Measurements from ENCODE around the gene ASIC5.

ASIC5 gene

GRCh38 chr4:155807021-155807420 lies 59.1 kb downstream of the ASIC5 start:
- H3K27me3 ChIP-seq (ENCODE audit: insufficient read depth, low read length, poor library complexity), result no peaks in the 10 kb centered on the region
- no peaks in the 10 kb centered on the region for H3K79me1 ChIP-seq (ENCODE audit: low read length)
- no peak overlapping the region for H3K4ac ChIP-seq (ENCODE audit: low read depth, low read length)
- no peak overlapping the region for H2BK15ac ChIP-seq (replicated peaks; ENCODE audit: low read depth)
- H2AK5ac ChIP-seq (ENCODE audit: low read length), result no peak overlapping the region
- no CpG with 5 or more reads among the region's 1 CpG for WGBS (ENCODE audit: extremely low coverage, insufficient coverage, low lambda C conversion rate)
- H3K56ac ChIP-seq (ENCODE audit: low read length), result no peak overlapping the region
- no peaks in the 10 kb centered on the region for H3K36me3 ChIP-seq (ENCODE audit: control insufficient read depth, insufficient read depth, low read length)
- no peak overlapping the region for H4K5ac ChIP-seq (ENCODE audit: low read length)
- no peak overlapping the region for H3K27ac ChIP-seq (ENCODE audit: low read depth, low read length)
- H3K4me1 ChIP-seq (ENCODE audit: control insufficient read depth, low read depth, low read length), result no peaks in the 10 kb centered on the region
- H2BK5ac ChIP-seq (ENCODE audit: low read length), result no peak overlapping the region
- H3K4me3 ChIP-seq (ENCODE audit: low read length), result no peak overlapping the region
- H3K18ac ChIP-seq (ENCODE audit: low read length), result no peak overlapping the region
- H3K9ac ChIP-seq (ENCODE audit: low read length), result no peak overlapping the region
- no peak for DNase-seq
- H3K23ac ChIP-seq (ENCODE audit: low read length), result no peak overlapping the region
- no peaks in the 10 kb centered on the region for H3K79me2 ChIP-seq (ENCODE audit: control insufficient read depth, insufficient read depth, low read length)
- H4K8ac ChIP-seq (ENCODE audit: low read depth, low read length), result no peak overlapping the region
- H3K4me2 ChIP-seq (ENCODE audit: low read length), result no peak overlapping the region
- H2BK120ac ChIP-seq (ENCODE audit: low read depth, low read length), result no peak overlapping the region

GRCh38 chr4:155805016-155805415 lies 61.1 kb downstream of the ASIC5 start:
- Histone ChIP-seq H3K79me1 (ENCODE audit: low read length) (no peaks in the 10 kb centered on the region), H3K23ac (ENCODE audit: low read length) (no peak overlapping the region), H3K4me1 (ENCODE audit: control insufficient read depth, low read depth, low read length) (no peaks in the 10 kb centered on the region), H2AK5ac (ENCODE audit: low read length) (no peak overlapping the region), H2BK15ac (replicated peaks; ENCODE audit: low read depth) (no peak overlapping the region), H3K79me2 (ENCODE audit: control insufficient read depth, insufficient read depth, low read length) (no peaks in the 10 kb centered on the region), H3K27ac (ENCODE audit: low read depth, low read length) (no peak overlapping the region), H4K8ac (ENCODE audit: low read depth, low read length) (no peak overlapping the region), H3K9ac (ENCODE audit: low read length) (no peak overlapping the region), H3K27me3 (ENCODE audit: insufficient read depth, low read length, poor library complexity) (no peaks in the 10 kb centered on the region), H3K4ac (ENCODE audit: low read depth, low read length) (no peak overlapping the region), H2BK120ac (ENCODE audit: low read depth, low read length) (no peak overlapping the region), H4K5ac (ENCODE audit: low read length) (no peak overlapping the region), H2BK5ac (ENCODE audit: low read length) (no peak overlapping the region), H3K56ac (ENCODE audit: low read length) (no peak overlapping the region), H3K4me2 (ENCODE audit: low read length) (no peak overlapping the region), H3K36me3 (ENCODE audit: control insufficient read depth, insufficient read depth, low read length) (no peaks in the 10 kb centered on the region), H3K18ac (ENCODE audit: low read length) (no peak overlapping the region), H3K4me3 (ENCODE audit: low read length) (no peak overlapping the region)
- DNase-seq, result no peak
- whole genome bisulfite sequencing (ENCODE audit: extremely low coverage, insufficient coverage, low lambda C conversion rate), result no CpG with 5 or more reads among the region's 1 CpG

DNA sequence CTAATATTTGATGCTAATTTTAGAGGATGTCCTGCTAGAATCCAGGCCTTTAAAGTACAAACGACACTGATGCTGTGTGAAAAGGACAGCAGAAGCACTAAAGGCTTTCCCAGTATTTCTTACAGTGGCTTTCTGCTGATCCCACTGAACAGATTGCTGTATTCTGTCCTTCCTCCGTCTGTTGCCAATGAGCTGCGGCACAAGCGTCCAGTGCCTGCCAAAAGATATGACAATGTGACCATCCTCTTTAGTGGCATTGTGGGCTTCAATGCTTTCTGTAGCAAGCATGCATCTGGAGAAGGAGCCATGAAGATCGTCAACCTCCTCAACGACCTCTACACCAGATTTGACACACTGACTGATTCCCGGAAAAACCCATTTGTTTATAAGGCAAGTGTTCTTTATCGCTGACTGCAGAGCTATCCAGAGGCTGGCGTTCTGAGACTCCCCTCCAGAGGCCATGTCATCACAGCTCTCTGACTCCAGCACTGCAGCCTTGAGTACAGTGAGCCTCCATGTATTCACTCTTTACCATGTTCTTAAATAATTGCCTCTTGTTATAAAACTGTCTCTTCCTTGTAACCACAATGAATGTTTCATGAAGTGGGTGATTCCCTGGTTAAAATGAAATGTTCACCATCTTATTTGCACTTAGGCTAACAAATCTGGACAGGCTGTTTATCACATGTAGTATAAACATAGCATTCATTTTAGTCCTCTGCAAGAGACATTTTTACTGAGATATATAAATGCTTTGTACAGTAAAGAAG lies 63.7 kb downstream of the ASIC5 start:
- no CpG with 5 or more reads among the region's 9 CpGs for whole genome bisulfite sequencing (ENCODE audit: extremely low coverage, insufficient coverage, low lambda C conversion rate)

DNA sequence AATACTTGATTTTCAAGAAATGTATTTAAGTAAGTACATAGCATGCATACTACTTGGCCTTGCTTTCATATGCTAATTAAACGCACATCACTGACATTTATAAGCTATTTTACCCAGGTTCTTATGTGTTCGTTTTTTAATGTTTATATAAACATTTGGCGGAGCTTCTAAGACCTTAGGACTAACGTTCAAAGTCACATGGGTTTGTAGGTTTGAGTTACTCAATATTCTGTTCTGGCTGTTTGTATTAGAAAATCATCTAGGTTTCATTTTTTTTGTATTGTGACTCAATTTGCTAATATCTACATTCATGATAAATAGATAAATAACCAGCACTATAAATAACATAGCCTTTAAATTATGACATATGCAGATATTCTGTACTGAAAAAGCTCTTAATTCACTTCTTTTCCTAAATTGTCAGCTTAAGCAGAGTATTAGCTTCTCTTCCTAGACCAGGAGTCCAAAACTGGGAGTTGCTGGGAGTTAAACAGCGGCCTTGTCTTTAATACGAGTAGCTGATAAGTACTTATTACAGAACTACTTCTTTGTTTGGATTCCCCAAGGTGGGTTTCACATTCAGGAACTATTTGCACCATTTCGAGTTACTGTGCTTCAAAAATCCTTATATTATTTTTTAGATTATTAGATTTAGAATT lies 65.3 kb downstream of the ASIC5 start:
- Histone ChIP-seq H3K23ac (ENCODE audit: low read length) (no peak overlapping the region), H3K36me3 (ENCODE audit: control insufficient read depth, insufficient read depth, low read length) (no peaks in the 10 kb centered on the region), H3K56ac (ENCODE audit: low read length) (no peak overlapping the region), H3K4ac (ENCODE audit: low read depth, low read length) (no peak overlapping the region), H2AK5ac (ENCODE audit: low read length) (no peak overlapping the region), H3K18ac (ENCODE audit: low read length) (no peak overlapping the region), H4K8ac (ENCODE audit: low read depth, low read length) (no peak overlapping the region), H2BK5ac (ENCODE audit: low read length) (no peak overlapping the region), H2BK120ac (ENCODE audit: low read depth, low read length) (no peak overlapping the region), H3K27me3 (ENCODE audit: insufficient read depth, low read length, poor library complexity) (no peaks in the 10 kb centered on the region), H4K5ac (ENCODE audit: low read length) (no peak overlapping the region), H2BK15ac (replicated peaks; ENCODE audit: low read depth) (no peak overlapping the region), H3K4me1 (ENCODE audit: control insufficient read depth, low read depth, low read length) (no peaks in the 10 kb centered on the region), H3K4me2 (ENCODE audit: low read length) (no peak overlapping the region), H3K79me2 (ENCODE audit: control insufficient read depth, insufficient read depth, low read length) (no peaks in the 10 kb centered on the region), H3K9ac (ENCODE audit: low read length) (no peak overlapping the region), H3K79me1 (ENCODE audit: low read length) (no peaks in the 10 kb centered on the region), H3K4me3 (ENCODE audit: low read length) (no peak overlapping the region), H3K27ac (ENCODE audit: low read depth, low read length) (no peak overlapping the region)
- DNase-seq, result no peak
- WGBS (ENCODE audit: extremely low coverage, insufficient coverage, low lambda C conversion rate), result no CpG with 5 or more reads among the region's 7 CpGs

More for the DNA sequence above, 63.7 kb downstream of the ASIC5 start:
- Histone ChIP-seq H2BK5ac (ENCODE audit: low read length) (no peak overlapping the region), H3K4me2 (ENCODE audit: low read length) (no peak overlapping the region), H2AK5ac (ENCODE audit: low read length) (no peak overlapping the region), H3K79me1 (ENCODE audit: low read length) (no peaks in the 10 kb centered on the region), H3K27me3 (ENCODE audit: insufficient read depth, low read length, poor library complexity) (no peaks in the 10 kb centered on the region), H3K4me3 (ENCODE audit: low read length) (no peak overlapping the region), H3K23ac (ENCODE audit: low read length) (no peak overlapping the region), H3K27ac (ENCODE audit: low read depth, low read length) (no peak overlapping the region), H4K5ac (ENCODE audit: low read length) (no peak overlapping the region), H3K9ac (ENCODE audit: low read length) (no peak overlapping the region), H3K56ac (ENCODE audit: low read length) (no peak overlapping the region), H3K4me1 (ENCODE audit: control insufficient read depth, low read depth, low read length) (no peaks in the 10 kb centered on the region), H3K18ac (ENCODE audit: low read length) (no peak overlapping the region), H2BK15ac (replicated peaks; ENCODE audit: low read depth) (no peak overlapping the region), H3K36me3 (ENCODE audit: control insufficient read depth, insufficient read depth, low read length) (no peaks in the 10 kb centered on the region), H4K8ac (ENCODE audit: low read depth, low read length) (no peak overlapping the region), H3K79me2 (ENCODE audit: control insufficient read depth, insufficient read depth, low read length) (no peaks in the 10 kb centered on the region), H2BK120ac (ENCODE audit: low read depth, low read length) (no peak overlapping the region), H3K4ac (ENCODE audit: low read depth, low read length) (no peak overlapping the region)
- DNase-seq, result no peak

GRCh38 chr4:155799794-155800123 lies 66.3 kb downstream of the ASIC5 start:
- no peak overlapping the region for H2BK120ac ChIP-seq (ENCODE audit: low read depth, low read length)
- no peaks in the 10 kb centered on the region for H3K4me1 ChIP-seq (ENCODE audit: control insufficient read depth, low read depth, low read length)
- H3K18ac ChIP-seq (ENCODE audit: low read length), result no peak overlapping the region
- no peak overlapping the region for H3K23ac ChIP-seq (ENCODE audit: low read length)
- no peak for DNase-seq
- H4K5ac ChIP-seq (ENCODE audit: low read length), result no peak overlapping the region
- no peak overlapping the region for H2AK5ac ChIP-seq (ENCODE audit: low read length)
- no peak overlapping the region for H4K8ac ChIP-seq (ENCODE audit: low read depth, low read length)
- H3K4ac ChIP-seq (ENCODE audit: low read depth, low read length), result no peak overlapping the region
- H3K4me3 ChIP-seq (ENCODE audit: low read length), result no peak overlapping the region
- no peak overlapping the region for H3K56ac ChIP-seq (ENCODE audit: low read length)
- H3K27ac ChIP-seq (ENCODE audit: low read depth, low read length), result no peak overlapping the region
- no peak overlapping the region for H3K4me2 ChIP-seq (ENCODE audit: low read length)
- H3K36me3 ChIP-seq (ENCODE audit: control insufficient read depth, insufficient read depth, low read length), result no peaks in the 10 kb centered on the region
- no CpG with 5 or more reads among the region's 8 CpGs for WGBS (ENCODE audit: extremely low coverage, insufficient coverage, low lambda C conversion rate)
- H3K79me2 ChIP-seq (ENCODE audit: control insufficient read depth, insufficient read depth, low read length), result no peaks in the 10 kb centered on the region
- H3K9ac ChIP-seq (ENCODE audit: low read length), result no peak overlapping the region
- no peak overlapping the region for H2BK15ac ChIP-seq (replicated peaks; ENCODE audit: low read depth)
- H3K79me1 ChIP-seq (ENCODE audit: low read length), result no peaks in the 10 kb centered on the region
- H3K27me3 ChIP-seq (ENCODE audit: insufficient read depth, low read length, poor library complexity), result no peaks in the 10 kb centered on the region
- no peak overlapping the region for H2BK5ac ChIP-seq (ENCODE audit: low read length)

Data from mesendoderm (in vitro differentiated cells).